Fibroblast of skin of abdomen (primary cell): ENCODE data around the gene ZNF180. TPM values are rescaled to one million over a fixed set of nuclear protein-coding genes. Genes with fewer than 3 reads are reported as not detected.
"Not testable (repeated sequence)": the region's sequence is repeated elsewhere in the genome, so short reads cannot be mapped to it uniquely, and the experiment has no call there.

Experiments
- DNase-seq: peaks from one replicate; pipeline ENCODE4 v3.0.0-alpha.2; 2013
- polyA plus RNA-seq, 2 experiments: library from polyadenylated mRNA; unstranded; fragments of 120-200 nt; gene quantifications; one replicate each; pipeline ENCODE4 v1.2.1, GENCODE V29; 2013; ENCODE audit not compliant: insufficient read length in 2 of 2

The ZNF180 gene
- 4.9 TPM for polyA plus RNA-seq (2013, experiment 1 of 2; ENCODE audit: insufficient read length)
- 4.5 TPM for polyA plus RNA-seq (2013, experiment 2 of 2; ENCODE audit: insufficient read length)

DNA sequence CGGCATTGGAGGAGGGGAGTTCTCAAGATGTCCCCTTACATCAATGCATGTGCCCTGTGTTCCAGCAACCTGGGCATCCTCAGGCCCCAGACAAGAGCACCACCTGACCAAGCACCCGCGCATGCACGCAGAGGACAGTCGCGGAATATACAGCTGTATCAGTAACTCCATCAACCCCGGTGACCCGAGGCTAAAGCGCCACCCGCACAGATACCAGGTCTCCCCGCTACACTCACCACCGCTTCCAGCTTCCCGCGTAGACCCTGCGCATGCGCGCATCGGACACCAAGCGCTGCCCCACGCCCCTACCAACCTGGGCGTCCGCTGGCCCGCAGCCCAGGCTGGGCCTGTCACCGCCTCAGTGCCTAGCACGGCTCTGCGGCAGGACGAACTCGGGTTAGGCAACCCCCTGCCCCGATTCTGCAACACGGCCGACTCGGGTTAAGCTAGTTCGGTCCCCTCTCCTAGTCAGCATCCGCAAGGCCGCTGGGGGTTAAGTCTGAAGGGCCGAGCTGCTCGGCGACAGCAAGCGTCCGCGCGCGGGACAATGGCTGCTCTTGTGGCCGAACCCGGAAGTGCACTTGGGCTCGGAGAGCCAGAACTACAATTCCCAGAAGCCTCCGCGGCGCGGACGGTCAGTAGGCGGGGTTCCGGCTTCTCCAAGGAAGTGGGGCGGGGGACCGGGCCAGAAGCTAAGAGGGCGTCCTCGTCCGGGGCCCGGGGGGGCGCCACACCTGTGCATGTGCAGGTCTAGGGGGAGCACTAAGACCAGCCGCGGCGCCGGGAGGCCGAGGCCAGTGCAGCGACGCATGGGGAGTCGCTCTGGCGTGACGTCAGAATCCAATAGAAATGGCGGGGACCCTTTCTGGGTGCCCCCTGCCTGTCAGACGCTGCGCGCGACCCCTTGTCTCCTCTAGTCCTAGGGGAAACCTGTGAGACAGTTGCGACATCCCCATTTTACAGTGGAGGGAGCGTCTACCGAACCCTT, at the start of gene ZNF180:
Gene ZNF180 (minus strand): TSS at position 561 of the 988 bp plus-strand sequence. CDS start 3,188 bp downstream, outside the sequence.
- DNase-seq, result peak; percentile 93

DNA sequence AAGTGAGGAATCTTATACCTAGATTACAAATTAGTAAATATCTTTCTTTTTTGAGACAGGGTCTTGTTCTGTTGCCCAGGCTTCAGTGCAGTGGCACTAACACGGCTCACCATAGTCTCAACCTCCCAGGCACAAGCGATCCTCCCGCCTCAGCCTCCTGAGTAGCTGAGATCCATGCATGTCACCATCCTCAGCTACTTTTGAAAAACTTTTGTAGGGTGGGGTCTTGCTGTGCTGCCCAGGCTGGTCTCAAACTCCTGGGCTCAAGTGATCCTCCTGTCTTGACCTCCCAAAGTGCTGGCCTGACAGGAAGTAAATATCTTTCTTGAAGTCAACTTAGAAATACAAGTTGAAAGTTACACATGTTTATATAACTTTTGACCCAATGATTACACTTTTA, 49.2 kb upstream of the ZNF180 start:
- DNase-seq, result no peak

GRCh38 chr19:44548736-44549135, 48.4 kb upstream of the ZNF180 start:
- DNase-seq, result peak; percentile 81

DNA sequence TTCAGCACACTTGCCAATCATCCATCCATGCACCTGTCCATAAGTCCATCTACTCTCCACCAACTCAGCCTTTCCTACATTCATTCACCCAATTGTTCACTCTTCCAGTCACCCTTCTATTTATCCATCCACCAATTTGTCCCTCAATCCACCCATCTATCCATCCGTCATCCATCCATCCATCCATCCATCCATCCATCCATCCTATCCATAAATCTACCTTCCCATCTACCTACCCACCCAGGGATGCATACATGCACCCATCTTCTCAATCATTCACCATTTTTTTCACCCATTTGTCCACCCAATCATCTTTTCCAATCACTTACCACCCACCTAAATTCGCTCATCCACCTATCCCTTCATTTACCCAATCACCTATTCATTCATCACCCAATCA, 43.7 kb upstream of the ZNF180 start:
- no peak for DNase-seq

DNA sequence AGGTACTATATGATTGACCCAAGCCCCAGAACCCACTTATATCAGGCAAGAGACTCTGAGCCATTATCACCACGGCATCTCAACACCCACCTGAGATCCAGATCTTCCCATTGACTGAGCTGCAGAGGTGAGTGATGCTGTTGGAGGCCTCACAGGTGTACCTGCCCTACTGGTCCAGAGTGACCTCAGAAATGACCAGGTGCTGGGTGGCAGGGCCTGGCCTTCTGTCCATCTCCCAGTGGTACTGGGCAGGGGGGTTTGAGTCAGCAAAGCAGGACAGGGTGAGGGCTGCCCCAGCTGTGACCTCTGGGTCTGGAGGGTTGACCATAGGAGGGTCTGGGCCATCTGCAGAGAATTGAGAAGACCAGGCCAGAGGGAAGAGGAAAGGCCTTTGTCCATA, 42.3 kb upstream of the ZNF180 start:
- no peak for DNase-seq

DNA sequence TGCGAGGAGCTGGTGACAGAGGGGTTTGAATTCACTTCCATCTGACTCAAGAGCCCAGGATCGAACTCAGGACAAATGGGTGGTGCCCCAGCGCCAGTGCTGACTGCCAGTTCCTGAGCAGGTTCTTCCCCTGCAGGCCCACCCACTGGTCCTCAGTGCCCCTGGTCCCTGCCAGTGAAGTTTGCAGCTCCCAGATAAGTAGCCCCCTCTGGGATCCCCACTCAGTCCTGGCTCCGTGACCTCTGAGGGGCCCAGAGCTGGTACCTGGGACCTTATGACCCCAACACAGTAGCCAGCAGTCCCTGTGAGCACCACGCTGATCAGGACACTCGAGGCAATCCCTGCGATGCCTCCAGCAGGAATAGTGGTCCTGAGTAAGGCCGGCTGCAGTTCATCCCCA, 40.4 kb upstream of the ZNF180 start:
- DNase-seq, result no peak

GRCh38 chr19:44539991-44540390, 39.7 kb upstream of the ZNF180 start:
- DNase-seq, result no peak

GRCh38 chr19:44539236-44539826, 39.0 kb upstream of the ZNF180 start:
- peak; percentile 14 for DNase-seq

GRCh38 chr19:44535361-44535760, 35.0 kb upstream of the ZNF180 start:
- not testable (repeated sequence) for DNase-seq

- DNase-seq, result no peak
Measured at GRCh38 chr19:44532819-44533218, 32.5 kb upstream of the ZNF180 start.

DNA sequence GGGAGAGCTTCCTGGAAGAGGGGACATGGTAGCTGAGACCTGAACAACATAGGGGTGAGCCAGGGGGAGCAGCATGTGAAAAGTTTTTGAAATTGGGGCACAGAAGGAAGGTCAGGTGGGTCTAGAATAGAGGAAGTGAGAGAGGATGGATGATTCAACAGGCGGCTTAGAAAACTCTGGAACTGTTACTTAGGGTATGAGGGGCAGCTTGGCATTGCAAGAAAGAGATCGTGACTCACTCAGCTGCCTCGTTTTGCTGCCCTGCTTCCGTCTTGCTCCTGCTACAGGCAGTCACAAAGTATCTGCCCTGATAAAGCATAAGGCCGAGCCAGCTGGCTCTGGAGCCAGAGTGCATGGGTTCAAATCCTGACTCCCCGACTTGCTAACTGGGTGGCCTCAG, 30.5 kb upstream of the ZNF180 start:
- DNase-seq, result no peak

DNA sequence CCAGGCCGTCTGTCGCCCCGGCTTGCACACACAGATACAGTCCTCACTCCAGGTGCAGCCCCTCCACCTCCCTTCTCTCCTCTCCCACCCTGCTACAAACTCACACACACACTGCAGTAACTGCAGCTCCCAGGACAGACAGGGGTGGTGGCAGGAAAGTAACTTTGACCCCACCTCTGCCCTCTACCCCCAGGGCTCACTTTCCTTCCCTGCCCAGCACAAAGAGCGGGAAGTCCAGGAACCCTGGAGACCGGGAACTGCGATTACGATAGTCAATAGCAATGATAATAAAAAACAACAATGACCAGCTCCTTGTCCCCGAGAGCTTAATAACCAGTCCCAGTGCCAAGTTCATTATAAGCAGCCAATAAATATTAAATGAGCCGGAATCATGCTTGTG, 29.2 kb upstream of the ZNF180 start, which contains the start of gene CEACAM20:
Gene CEACAM20 (minus strand): TSS at position 140 of the 400 bp plus-strand sequence. CDS start 166 bp downstream, outside the sequence.
- no peak for DNase-seq

DNA sequence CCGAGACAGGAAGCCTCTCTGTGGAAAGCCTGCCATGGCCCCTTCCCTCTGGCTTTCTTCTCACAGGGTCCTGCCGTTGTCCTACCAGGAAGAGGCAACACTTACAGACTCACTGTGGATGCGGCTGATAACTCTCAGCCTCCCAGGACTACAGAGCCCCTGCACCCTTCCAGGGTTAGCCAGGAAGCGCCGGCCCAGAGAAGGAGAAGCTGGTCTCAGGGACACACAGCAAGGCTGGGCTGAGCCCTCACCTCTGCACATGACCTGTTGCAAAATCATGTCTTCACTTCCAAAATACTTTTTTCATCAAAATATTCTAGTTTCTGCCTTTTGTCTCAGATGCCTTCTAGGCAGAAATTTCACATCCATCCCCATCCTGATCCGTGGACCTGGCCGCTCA, 27.2 kb upstream of the ZNF180 start:
- DNase-seq, result no peak

- DNase-seq, result no peak
Measured at GRCh38 chr19:44525721-44526430, 25.6 kb upstream of the ZNF180 start.

GRCh38 chr19:44521370-44521769, 21.0 kb upstream of the ZNF180 start:
- no peak for DNase-seq

GRCh38 chr19:44517146-44517545, 16.8 kb upstream of the ZNF180 start:
- no peak for DNase-seq

DNA sequence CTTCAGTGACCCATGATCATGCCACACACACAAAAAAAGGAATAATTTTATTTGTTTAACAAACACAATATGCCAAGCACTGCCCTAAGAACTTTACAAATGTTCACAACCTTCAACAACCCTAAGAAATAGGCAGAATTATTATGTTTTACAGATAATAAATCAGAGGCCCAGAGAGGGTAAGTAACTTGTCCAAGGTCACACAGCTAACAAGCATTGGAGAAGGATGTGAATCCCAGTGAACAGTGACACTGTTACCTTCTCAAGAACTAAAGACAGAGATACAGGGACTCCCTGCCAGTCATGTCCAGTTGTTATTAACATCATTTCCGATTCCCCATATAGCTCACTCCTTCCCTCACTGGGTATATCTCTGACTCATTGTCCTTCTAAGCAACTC, 15.6 kb upstream of the ZNF180 start:
- no peak for DNase-seq

GRCh38 chr19:44515031-44515430, 14.7 kb upstream of the ZNF180 start:
- DNase-seq, result no peak

DNA sequence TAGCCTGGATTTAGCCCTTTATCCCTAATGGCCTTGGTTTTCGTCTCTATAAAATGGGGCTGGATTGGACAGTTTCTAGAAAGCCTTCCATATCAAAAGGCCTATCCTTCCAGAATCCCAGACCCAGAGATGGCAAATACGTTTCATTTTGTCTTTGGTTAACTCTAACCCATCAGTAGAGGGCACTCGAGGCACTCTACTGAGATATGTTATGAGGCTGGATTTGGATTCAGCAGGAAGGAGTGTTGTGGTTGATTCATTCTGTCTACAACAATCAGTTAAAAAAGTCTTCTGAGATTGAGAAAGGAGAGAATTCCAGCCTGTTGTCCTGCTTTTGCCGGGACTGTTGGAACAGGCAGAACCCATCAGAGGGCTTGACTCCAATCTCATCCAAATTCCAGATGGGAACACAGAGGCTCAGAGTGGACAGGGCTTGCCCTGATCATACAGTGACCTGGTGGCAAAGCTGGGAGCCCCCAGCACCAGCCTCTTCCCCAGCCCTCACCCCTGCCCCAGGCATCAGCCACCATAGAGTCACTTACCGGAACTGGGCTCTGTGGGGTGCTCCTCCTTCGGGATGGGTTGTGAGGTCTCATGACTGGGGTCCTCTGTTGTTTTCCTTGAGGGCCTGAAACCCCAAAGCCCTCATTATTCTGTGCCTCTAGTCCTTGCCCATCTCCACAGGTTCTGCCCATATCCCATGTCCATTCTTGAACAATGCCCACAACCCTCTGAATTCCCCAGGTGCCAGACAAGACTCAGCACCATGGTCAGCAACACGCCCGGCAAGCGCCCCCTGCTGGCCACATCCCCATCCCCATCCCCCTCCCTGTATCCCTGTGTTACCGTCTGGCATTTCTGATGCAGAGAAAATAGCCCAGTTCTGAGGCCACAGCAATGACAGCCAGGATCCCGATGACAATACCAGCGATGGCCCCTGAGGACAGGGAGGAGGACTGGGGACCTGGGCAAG, 12.3 kb upstream of the ZNF180 start:
- DNase-seq, result peak; percentile 35

- no peak for DNase-seq
Measured at GRCh38 chr19:44509478-44509877, 9.2 kb upstream of the ZNF180 start.

DNA sequence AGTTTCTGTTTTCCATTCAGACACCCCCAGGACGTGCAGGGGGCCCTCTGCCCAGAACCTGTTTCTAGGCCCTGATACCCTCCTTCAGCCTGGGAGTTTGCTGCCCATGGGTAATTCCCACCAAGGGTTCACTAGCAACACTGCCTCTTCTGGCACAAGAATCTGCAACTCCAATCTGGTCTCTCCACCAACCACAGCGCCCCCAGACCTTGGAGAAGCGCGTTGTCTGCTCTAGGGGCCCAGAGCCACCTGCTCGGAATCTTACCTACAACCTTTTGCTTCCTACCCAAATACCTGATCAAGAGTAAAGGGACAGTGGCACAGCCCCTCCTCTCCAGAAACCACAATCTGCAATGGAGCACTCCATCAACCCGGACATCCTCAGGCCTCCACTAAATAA, 763 bp downstream of the ZNF180 start:
- no peak for DNase-seq

- DNase-seq, result no peak
Measured at GRCh38 chr19:44498988-44499387, 1.3 kb downstream of the ZNF180 start.
